Heart right ventricle (tissue), 16 donors: ENCODE results near the gene BRAF. TPM values are rescaled to one million over a fixed set of nuclear protein-coding genes. Genes with fewer than 3 reads are reported as not detected.

ENCODE experiments used
- ATAC-seq, 8 donors: fragments of 200-7000 bp; cut with Tn5 transposase; one replicate each; pipeline ENCODE4 v1.9.1; 2020; ENCODE audit warnings: mild to moderate bottlenecking in 8 of 8, moderate library complexity in 8 of 8, moderate number of reproducible peaks in 1 of 8
- DNase-seq, 2 donors: peaks; one replicate each; pipeline ENCODE4 v3.0.0-alpha.2; 2020
- H3K27ac ChIP-seq, 10 donors: fragments of 200-600 bp; sonication (generic) in 2 of 10; one replicate each; pipeline versions ENCODE4 v1.5.0 to v1.8.0; 2020 to 2022; ENCODE audit warnings: mild to moderate bottlenecking in 3 of 10
- H3K27me3 ChIP-seq, 7 donors: fragments of 200-600 bp; one replicate each; pipeline ENCODE4 v1.8.0; 2021 to 2022; ENCODE audit warnings: mild to moderate bottlenecking in 2 of 7
- H3K36me3 ChIP-seq, 9 donors: fragments of 200-600 bp; sonication (generic) in 1 of 9; one replicate each; pipeline versions ENCODE4 v1.5.0 to v1.8.0; 2020 to 2022; ENCODE audit warnings: mild to moderate bottlenecking in 2 of 9
- H3K4me1 ChIP-seq, 9 donors: fragments of 200-600 bp; sonication (generic) in 1 of 9; one replicate each; pipeline versions ENCODE4 v1.5.0 to v1.8.0; 2020 to 2022; ENCODE audit warnings: mild to moderate bottlenecking in 4 of 9
- H3K4me3 ChIP-seq, 10 donors: fragments of 200-600 bp; sonication (generic) in 2 of 10; one replicate each; pipeline versions ENCODE4 v1.5.0 to v1.8.0; 2020 to 2022; ENCODE audit warnings: mild to moderate bottlenecking in 7 of 10, moderate library complexity in 2 of 10
- H3K9me3 ChIP-seq, 11 donors: fragments of 200-600 bp in 10 of 11; sonication (generic) in 2 of 11; one replicate each; pipeline versions ENCODE4 v1.5.0 to v1.8.0; 2013 to 2022; ENCODE audit warnings: mild to moderate bottlenecking in 2 of 11, control low read depth in 1 of 11, moderate library complexity in 1 of 11
- WGBS, 2 donors: extraction: QIAGEN DNeasy Blood & Tissue Kit; methylation state at CpG; one replicate each; pipeline ENCODE4 v1.1.7; 2013; ENCODE audit warnings: inconsistent platforms in 1 of 2; 5-methylcytosine and 5-hydroxymethylcytosine counted together
- intact Hi-C, 10 donors: fragments of 100-400 bp; cut with DNase I; formaldehyde crosslinking; loops; one replicate each; pipeline versions ENCODE4 v1.11.1 to v1.14.2; 2022
- polyA plus RNA-seq, 2 donors: library from polyadenylated mRNA; stranded (reverse); fragments of 200-250 nt; gene quantifications; one replicate each; pipeline ENCODE4 v1.2.3, GENCODE V29; 2013
- total RNA-seq, 10 donors: library from RNA; stranded (reverse); fragmentation: NEBNext Ultra II Directional in 3 of 10; extraction: Animal tissue kit (Norgen Biotek cat#: 25700) in 3 of 10; gene quantifications; one replicate each; pipeline versions ENCODE4 v1.2.1 to v1.2.4, GENCODE V29; 2021 to 2023
- TF ChIP-seq, protein P1 (sequence below), 9 donors: fragments of 200-600 bp; sonication (generic) in 2 of 9; IDR thresholded peaks; one replicate each; pipeline versions ENCODE4 v1.5.0 to v1.8.0; 2021 to 2022; ENCODE audit warnings: antibody characterized with exemption in 9 of 9, mild to moderate bottlenecking in 5 of 9, moderate library complexity in 1 of 9
- donor health status: Arrhythmogenic right ventricular cardiomyopathy.
- donor health status: ischemic (EF 13 %, LVEDD 7.1; RV severe dilation, severe dysfunction).
- donor health status: healthy with polysubstance abuse.
- donor health status: DM: no; HTN: yes; CAD: no.
- donor health status: DM: no; HTN: no; CAD: no.
- donor health status: ischemic (EF 25% LVEDD 6.9; RV normal size, moderate dysfunction).
- donor health status: ischemic (EF 25% LVEDD 5.7; RV mildly dilated, moderate dysfunction).
- donor health status: healthy.
- donor health status: DM: yes; HTN: yes; CAD: no.
- donor health status: Ischemic cardiomyopathy.
- donor health status: ischemic (EF 35%, LVEDD 5.7; RV mildly dilated, moderate dysfunction).
- donor health status: nonischemic (EF 11% LVEDD 7.7; RV severe dilation, severe dysfunction).
- donor health status: DM: yes; HTN: yes; CAD: no.
- donor health status: PGD.
- donor health status: ischemic (EF 29% LVEDD 5.4; RV normal size, mild dysfunction).
- donor health status: nonischemic (EF 23%, LVEDD 6.1; RV moderate dilation, normal function).

The BRAF gene
- total and polyA plus RNA-seq, 12 donors = 3.8 to 36.8 (median 23.2) TPM

GRCh38 chr7:140684066-140684950, 240.4 kb downstream of the BRAF start:
- intact Hi-C loops = no loop called here
- TF ChIP-seq, protein P1, sequence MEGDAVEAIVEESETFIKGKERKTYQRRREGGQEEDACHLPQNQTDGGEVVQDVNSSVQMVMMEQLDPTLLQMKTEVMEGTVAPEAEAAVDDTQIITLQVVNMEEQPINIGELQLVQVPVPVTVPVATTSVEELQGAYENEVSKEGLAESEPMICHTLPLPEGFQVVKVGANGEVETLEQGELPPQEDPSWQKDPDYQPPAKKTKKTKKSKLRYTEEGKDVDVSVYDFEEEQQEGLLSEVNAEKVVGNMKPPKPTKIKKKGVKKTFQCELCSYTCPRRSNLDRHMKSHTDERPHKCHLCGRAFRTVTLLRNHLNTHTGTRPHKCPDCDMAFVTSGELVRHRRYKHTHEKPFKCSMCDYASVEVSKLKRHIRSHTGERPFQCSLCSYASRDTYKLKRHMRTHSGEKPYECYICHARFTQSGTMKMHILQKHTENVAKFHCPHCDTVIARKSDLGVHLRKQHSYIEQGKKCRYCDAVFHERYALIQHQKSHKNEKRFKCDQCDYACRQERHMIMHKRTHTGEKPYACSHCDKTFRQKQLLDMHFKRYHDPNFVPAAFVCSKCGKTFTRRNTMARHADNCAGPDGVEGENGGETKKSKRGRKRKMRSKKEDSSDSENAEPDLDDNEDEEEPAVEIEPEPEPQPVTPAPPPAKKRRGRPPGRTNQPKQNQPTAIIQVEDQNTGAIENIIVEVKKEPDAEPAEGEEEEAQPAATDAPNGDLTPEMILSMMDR (IDR thresholded peaks at IDR 0.05) = no peak
- H3K9me3 ChIP-seq = no peaks in the 10 kb centered on the region
- no peak overlapping the region for H3K4me3 ChIP-seq
- H3K27ac ChIP-seq = no peak overlapping the region
- H3K27me3 ChIP-seq = no peaks in the 10 kb centered on the region
- peaks cover 0 to 93% (median 9%) of the 10 kb centered on the region in 9 donors for H3K36me3 ChIP-seq
- WGBS, 2 donors = 91 to 93% methylated on average over 20 of the region's 20 CpGs
- no peak for ATAC-seq
- no peak for DNase-seq
- H3K4me1 ChIP-seq = no peaks in the 10 kb centered on the region

GRCh38 chr7:140683657-140684056, 241.1 kb downstream of the BRAF start:
- ATAC-seq (no peak), DNase-seq (no peak)
- H3K4me3 ChIP-seq = no peak overlapping the region
- H3K36me3 ChIP-seq = peaks cover 0 to 94% (median 9%) of the 10 kb centered on the region in 9 donors
- H3K4me1 ChIP-seq = no peaks in the 10 kb centered on the region
- intact Hi-C loops = no loop called here
- TF ChIP-seq, protein P1 (IDR thresholded peaks at IDR 0.05) = no peak
- H3K27me3 ChIP-seq = no peaks in the 10 kb centered on the region
- H3K27ac ChIP-seq = no peak overlapping the region
- 86 to 95% methylated on average over 3 of the region's 3 CpGs for WGBS, 2 donors
- H3K9me3 ChIP-seq = no peaks in the 10 kb centered on the region

DNA sequence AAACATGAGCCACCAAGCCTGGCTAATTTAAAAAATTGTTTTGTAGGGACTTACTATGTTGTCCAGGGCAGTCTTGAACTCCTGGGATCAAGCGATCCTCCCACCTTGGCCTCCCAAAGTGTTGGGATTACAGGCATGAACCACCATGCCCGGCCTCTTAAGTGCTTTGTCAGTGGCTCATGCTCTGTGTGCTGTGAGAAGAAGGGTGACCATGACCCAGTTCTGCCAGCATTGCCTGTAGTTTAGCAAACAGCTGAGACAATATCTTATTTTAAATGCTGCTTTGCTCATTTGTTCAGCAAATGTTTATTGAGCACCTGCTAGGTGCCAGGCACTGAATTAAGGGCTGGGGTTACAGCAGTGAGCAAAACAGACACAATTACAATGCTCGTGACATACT, 243.0 kb downstream of the BRAF start:
- Histone ChIP-seq H3K36me3 (peaks cover 0 to 83% (median 5%) of the 10 kb centered on the region in 9 donors), H3K27me3 (no peaks in the 10 kb centered on the region), H3K4me1 (no peaks in the 10 kb centered on the region), H3K9me3 (no peaks in the 10 kb centered on the region), H3K4me3 (no peak overlapping the region), H3K27ac (no peak overlapping the region)
- ATAC-seq (no peak), DNase-seq (no peak)
- TF ChIP-seq, protein P1 (IDR thresholded peaks at IDR 0.05) = no peak
- WGBS, 2 donors = 94 to 95% methylated on average over 3 of the region's 3 CpGs
- intact Hi-C loops = no loop called here

DNA sequence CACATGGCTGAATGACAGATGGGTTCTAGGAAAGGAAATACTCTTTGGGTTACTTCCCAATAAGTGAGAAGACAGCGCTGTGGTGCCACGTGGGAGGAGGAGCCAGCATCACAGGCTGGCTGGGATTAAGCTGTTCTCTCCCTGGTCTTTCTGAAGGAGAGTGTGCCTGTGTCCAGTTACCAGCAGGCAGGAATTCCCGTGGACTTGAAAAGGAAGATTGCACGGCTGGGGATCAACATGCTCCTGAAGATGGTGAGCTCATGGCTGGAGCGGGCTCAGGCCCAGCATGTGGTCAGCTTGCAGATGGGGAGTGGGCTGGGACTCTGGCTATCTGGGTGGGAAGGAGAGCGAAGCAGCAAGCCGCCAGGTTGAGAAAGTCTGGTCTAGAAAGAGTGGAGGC, 243.8 kb downstream of the BRAF start:
- no peaks in the 10 kb centered on the region for H3K9me3 ChIP-seq
- no peak overlapping the region for H3K27ac ChIP-seq
- DNase-seq (no peak), ATAC-seq (no peak)
- peaks cover 0 to 3% (median 0%) of the 10 kb centered on the region in 9 donors for H3K4me1 ChIP-seq
- TF ChIP-seq, protein P1 (IDR thresholded peaks at IDR 0.05) = no peak
- peaks cover 0 to 84% (median 3%) of the 10 kb centered on the region in 9 donors for H3K36me3 ChIP-seq
- 92% methylated on average over 7 of the region's 7 CpGs for WGBS, 2 donors
- intact Hi-C loops = no loop called here
- no peaks in the 10 kb centered on the region for H3K27me3 ChIP-seq
- no peak overlapping the region for H3K4me3 ChIP-seq
